OCI-LY3 (cell line): ENCODE results near the gene PHF5A.
"Not testable (repeated sequence)": the region's sequence is repeated elsewhere in the genome, so short reads cannot be mapped to it uniquely, and the experiment has no call there.

ENCODE experiments used
- EZH2phosphoT487 ChIP-seq: fragments of 200-600 bp; shearing (Covaris generic); IDR thresholded peaks from 2 replicates; pipeline ENCODE4 v1.6.1; 2018; ENCODE audit warnings: antibody characterized with exemption, mixed run types, low read depth
- TF ChIP-seq, protein P1 (sequence below): fragments of 200-600, 300-600 bp; sonication (generic); IDR thresholded peaks from 2 replicates; pipeline ENCODE4 v1.5.1; 2014; ENCODE audit warnings: antibody characterized with exemption, low read length, low read depth

DNA sequence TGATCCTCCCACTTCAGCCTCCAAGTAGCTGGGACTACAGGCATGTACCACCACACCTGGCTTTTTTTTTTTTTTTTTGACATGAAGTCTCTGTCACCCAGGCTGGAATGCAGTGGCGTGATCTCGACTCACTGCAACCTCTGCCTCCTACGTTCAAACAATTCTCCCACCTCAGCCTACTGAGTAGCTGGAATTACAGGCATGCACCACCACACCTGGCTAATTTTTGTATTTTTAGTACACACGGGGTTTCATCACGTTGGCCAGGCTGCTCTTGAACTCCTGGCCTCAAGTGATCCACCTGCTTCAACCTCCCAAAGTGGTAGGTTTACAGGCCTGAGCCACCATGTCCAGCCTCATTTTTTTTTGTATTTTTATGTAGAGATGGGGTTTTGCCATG is 28.0 kb downstream of the PHF5A start:
- TF ChIP-seq, protein P1, sequence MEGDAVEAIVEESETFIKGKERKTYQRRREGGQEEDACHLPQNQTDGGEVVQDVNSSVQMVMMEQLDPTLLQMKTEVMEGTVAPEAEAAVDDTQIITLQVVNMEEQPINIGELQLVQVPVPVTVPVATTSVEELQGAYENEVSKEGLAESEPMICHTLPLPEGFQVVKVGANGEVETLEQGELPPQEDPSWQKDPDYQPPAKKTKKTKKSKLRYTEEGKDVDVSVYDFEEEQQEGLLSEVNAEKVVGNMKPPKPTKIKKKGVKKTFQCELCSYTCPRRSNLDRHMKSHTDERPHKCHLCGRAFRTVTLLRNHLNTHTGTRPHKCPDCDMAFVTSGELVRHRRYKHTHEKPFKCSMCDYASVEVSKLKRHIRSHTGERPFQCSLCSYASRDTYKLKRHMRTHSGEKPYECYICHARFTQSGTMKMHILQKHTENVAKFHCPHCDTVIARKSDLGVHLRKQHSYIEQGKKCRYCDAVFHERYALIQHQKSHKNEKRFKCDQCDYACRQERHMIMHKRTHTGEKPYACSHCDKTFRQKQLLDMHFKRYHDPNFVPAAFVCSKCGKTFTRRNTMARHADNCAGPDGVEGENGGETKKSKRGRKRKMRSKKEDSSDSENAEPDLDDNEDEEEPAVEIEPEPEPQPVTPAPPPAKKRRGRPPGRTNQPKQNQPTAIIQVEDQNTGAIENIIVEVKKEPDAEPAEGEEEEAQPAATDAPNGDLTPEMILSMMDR, result not testable (repeated sequence)
- TF ChIP-seq EZH2phosphoT487, result not testable (repeated sequence)
